Adipose tissue (tissue), 3 donors: ENCODE measurements around the gene ERAP2. TPM values are rescaled to one million over a fixed set of nuclear protein-coding genes. Genes with fewer than 3 reads are reported as not detected.
"Not testable (repeated sequence)": the region's sequence is repeated elsewhere in the genome, so short reads cannot be mapped to it uniquely, and the experiment has no call there.

Experiments
- H3K27ac ChIP-seq: one replicate; pipeline ENCODE4 v1.5.1; 2013; ENCODE audit warnings: low read depth, low read length
- WGBS, 3 donors: extraction: QIAGEN DNeasy Blood & Tissue Kit; methylation state at CpG; one replicate each; pipeline ENCODE4 v1.1.7; 2013; 5-methylcytosine and 5-hydroxymethylcytosine counted together
- polyA plus RNA-seq, 3 donors: library from polyadenylated mRNA; stranded (reverse); fragments of 200-250 nt; gene quantifications; one replicate each; pipeline ENCODE4 v1.2.3, GENCODE V29; 2013
- donor health status: healthy with polysubstance abuse.
- donor health status: Bipolar disorder and iron deficiency.
- donor health status: healthy.

Gene ERAP2, protein sequence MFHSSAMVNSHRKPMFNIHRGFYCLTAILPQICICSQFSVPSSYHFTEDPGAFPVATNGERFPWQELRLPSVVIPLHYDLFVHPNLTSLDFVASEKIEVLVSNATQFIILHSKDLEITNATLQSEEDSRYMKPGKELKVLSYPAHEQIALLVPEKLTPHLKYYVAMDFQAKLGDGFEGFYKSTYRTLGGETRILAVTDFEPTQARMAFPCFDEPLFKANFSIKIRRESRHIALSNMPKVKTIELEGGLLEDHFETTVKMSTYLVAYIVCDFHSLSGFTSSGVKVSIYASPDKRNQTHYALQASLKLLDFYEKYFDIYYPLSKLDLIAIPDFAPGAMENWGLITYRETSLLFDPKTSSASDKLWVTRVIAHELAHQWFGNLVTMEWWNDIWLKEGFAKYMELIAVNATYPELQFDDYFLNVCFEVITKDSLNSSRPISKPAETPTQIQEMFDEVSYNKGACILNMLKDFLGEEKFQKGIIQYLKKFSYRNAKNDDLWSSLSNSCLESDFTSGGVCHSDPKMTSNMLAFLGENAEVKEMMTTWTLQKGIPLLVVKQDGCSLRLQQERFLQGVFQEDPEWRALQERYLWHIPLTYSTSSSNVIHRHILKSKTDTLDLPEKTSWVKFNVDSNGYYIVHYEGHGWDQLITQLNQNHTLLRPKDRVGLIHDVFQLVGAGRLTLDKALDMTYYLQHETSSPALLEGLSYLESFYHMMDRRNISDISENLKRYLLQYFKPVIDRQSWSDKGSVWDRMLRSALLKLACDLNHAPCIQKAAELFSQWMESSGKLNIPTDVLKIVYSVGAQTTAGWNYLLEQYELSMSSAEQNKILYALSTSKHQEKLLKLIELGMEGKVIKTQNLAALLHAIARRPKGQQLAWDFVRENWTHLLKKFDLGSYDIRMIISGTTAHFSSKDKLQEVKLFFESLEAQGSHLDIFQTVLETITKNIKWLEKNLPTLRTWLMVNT
- 1 to 10 TPM in 2 of 3 donors, under 1 TPM in 1; 0.77 to 4.0 (median 1.8) TPM for polyA plus RNA-seq

DNA sequence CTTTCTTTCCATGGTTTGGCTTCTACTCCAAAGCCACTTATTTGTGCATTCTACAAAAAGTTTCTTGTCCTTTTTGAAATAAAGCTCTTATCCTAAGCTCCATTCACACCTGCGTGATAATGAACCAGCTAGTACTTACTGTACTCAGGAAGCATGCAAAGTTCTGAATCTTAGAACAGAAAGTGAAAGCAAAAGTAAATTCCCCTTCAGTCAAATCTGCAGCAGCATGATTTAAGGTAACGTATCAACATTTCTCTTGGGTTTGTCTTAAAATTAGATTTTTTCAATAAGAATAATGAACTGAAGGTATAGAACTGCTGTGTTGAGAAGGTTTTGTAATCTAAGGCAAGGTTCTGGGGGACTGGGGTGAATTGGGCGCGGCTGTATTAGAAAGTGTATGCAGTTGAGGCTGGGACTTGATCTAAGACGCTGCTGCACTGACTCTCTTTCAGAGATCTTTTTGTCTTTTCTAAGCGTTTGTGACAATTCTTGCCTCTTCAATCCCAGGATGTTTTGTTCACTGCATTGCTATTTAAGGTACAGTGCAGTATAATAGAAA, at the start of gene ERAP2:
ERAP2 (plus strand) TSS at position 209 of the 559 bp plus-strand sequence. CDS start 3,186 bp downstream, outside the sequence.
- WGBS, 3 donors = 1 to 2% (median 1%) methylated on average over 6 of the region's 6 CpGs
- no peak within 1 kb of the TSS for H3K27ac ChIP-seq

DNA sequence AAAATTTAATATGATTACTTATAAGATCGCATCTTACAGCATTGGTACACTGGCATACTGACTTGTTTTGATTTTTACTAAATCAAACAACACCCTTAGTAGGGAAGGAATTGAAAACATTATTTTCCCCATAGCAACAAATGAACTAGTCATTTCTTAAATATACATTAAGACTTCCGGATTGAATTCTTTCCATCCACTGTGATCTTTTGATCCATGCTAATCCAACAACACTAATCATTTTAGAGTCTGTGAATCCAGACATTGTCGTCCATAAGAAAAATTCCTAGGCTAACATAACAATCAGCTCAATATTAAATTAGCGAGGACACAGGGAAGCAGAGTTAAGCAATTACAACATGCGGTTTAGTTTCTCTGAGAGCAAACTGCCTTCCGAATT, 47.0 kb upstream of the ERAP2 start:
- 81 to 94% (median 93%) methylated on average over 6 of the region's 6 CpGs for WGBS, 3 donors
- no peak overlapping the region for H3K27ac ChIP-seq

DNA sequence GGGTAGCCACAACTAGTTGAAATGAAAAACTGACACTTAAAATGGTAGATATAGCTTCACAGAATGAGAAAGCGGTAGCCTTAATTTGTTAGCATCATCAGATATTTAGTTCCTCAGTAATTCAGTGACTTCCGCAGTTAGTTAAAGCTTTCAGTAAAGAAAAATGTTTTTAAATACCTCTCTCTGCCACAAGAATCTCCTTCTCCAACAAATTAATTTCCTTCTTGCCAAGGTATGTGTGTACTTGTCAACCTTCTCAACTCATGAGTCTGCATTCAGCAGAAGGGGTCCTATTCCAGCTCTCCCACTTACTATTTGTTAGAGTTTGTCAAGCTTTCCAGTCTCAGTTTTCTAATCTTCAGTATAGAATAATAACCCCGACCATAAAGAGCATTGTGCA, 42.3 kb upstream of the ERAP2 start:
- H3K27ac ChIP-seq = no peak overlapping the region
- 87 to 97% (median 91%) methylated on average over 3 of the region's 3 CpGs for WGBS, 3 donors

DNA sequence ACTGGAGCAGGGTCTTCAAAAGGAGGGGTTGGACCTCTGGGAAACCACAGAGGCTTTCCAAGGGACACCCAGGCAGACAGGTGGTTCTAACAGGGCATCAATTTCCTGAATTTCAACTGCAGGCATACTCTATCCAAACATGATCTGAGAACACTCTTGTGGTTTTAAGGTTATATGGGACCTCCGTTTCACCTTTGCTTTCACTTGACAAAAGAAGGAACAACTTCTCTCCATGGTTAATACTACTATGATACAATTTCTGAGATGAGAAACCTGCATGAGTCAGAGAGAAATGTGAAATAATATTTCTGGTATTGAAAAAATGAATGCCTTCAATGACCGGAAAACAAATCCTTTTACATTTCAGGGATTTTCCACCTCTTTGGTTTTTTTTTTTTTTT, 40.5 kb upstream of the ERAP2 start:
- H3K27ac ChIP-seq = no peak overlapping the region
- WGBS, 3 donors = 76 to 89% (median 87%) methylated on average over 2 of the region's 2 CpGs

DNA sequence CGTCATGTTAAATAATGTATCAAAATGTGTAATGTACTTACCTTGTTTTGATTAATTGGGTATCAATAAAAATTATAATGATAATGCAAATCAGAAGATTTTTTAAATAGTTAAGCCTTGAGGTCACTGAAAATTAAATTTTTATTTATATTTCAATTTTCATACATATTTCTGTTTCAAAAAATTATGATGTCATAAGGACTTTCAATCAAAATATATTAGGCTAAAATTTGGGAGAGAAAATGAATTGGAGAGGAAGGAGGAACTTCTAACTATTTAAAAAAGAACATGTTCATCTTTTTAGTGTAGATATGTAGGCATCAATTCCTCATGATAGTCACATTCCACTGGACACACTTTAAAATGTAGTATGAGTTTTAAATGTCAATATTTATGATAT, 39.5 kb upstream of the ERAP2 start:
- H3K27ac ChIP-seq = no peak overlapping the region
- 96 to 100% (median 98%) methylated on average over 1 of the region's 1 CpG for WGBS, 3 donors

DNA sequence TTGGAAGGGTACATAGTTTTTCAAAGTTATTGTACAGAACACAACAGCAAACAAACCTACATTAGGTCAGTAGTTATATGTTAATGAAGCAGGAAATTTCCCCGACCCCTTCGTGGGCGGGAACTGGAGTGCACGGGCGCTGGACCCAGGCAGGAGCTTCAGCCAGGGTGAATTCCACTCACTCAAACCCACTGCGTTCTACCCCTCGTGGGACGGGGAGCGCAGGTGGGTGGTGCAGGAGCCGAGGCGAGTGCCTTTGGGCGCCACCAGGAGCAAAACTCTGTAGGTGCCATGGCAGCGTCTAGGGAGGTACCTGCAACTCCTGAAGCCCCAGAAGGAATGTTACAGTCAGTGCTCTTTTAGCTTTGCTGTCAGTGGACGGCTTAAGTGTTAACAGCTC, 39.0 kb upstream of the ERAP2 start:
- H3K27ac ChIP-seq = no peak overlapping the region
- 86 to 90% (median 88%) methylated on average over 14 of the region's 14 CpGs for WGBS, 3 donors

DNA sequence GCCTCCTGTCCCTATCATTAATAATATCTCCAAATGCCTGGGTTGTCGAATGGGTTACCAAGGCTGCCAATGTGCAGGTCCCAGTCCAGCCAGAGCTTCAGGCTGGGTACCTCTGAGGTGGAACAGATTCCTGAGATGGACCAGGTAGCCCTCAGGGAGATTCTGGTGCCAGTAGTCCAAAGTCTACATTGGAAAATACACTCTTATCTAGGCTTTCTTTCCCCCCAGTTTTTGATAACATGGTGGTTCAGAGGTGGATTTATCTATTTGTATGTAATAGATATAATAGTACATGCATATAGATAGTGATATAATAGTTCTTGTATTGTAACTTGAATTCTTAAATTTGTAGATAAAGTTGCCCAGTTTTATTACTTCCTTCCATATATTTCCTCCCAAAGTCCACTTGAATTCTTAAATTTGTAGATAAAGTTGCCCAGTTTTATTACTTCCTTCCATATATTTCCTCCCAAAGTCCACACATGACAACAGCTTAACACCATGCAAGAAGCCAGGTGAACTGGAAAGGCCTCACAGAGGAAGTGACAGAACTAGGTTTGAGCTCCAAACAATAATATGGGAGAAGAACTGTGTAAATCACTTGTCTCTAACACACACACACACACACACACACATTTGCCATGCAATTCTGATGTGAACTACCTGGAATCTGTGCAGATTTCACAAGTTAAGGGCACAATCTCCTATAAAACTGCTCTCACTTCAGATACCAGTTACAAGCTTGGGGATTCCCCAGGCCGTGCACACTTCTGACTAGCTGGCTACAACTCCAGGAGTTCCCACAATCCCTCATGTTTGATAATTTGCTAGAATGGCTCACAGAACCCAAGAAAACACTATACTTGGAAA, 37.9 kb upstream of the ERAP2 start:
- no peak overlapping the region for H3K27ac ChIP-seq
- WGBS, 3 donors = 66 to 76% (median 71%) methylated on average over 2 of the region's 2 CpGs

DNA sequence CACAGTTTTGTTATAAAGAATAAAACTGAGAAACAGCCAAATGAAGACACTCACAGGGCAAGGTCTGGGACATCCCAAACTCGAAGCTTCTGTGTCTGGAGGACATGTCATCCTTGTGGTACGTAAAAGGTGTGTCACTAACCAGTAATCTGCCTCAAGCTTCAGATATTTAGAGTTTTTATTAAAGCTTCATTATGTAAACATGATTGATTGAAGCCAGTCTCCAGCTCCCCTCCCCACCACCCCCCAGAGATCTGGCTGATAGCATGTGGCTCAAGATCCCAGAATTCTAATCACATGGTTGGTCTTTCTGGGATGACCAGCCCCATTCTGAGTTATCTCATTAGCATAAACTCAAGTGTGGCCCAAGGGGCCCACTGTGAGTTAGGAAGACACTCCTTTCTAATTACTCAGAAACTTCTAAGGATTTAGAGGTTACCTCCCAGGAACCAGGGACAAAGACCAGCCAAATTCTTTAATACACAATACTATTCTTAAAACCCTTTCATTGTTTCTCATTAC, 37.2 kb upstream of the ERAP2 start:
- WGBS, 3 donors = 90 to 97% (median 96%) methylated on average over 2 of the region's 2 CpGs
- H3K27ac ChIP-seq = no peak overlapping the region

DNA sequence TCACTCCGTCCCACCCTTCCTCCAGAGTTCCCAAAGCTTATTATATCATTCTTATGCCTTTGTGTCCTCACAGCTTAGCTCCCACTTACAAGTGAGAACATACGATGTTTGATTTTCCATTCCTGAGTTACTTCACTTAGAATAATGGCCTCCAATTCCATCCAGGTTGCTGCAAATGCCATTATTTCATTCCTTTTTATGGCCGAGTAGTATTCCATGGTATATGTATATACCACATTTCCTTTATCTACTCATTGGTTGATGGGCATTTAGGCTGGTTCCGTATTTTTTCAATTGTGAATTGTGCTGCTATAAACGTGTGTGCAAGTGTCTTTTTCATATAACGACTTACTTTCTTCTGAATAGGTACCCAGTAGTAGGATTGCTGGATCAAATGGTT, 34.4 kb upstream of the ERAP2 start:
- WGBS, 3 donors = 74 to 78% (median 76%) methylated on average over 6 of the region's 6 CpGs
- not testable (repeated sequence) for H3K27ac ChIP-seq

DNA sequence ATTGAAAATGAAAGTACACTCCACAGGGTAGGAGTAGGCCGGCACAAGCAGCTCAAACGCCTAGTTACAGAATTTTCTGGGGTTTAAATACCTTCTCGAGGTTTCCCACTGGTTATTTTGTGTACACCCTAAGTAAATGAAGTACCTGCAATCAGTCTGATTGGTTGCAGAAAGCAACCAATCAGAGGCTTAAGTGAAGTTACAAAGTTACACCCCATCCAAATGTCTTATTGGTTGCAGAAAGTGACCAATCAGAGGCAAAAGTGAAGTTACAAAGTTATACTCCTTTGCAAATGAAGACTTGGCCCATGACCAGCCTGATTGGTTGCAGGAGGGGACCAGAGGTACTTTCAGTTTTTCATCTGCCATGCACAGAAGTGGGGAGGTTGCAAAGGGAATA, 33.2 kb upstream of the ERAP2 start:
- 79 to 97% (median 86%) methylated on average over 3 of the region's 3 CpGs for WGBS, 3 donors
- no peak overlapping the region for H3K27ac ChIP-seq

DNA sequence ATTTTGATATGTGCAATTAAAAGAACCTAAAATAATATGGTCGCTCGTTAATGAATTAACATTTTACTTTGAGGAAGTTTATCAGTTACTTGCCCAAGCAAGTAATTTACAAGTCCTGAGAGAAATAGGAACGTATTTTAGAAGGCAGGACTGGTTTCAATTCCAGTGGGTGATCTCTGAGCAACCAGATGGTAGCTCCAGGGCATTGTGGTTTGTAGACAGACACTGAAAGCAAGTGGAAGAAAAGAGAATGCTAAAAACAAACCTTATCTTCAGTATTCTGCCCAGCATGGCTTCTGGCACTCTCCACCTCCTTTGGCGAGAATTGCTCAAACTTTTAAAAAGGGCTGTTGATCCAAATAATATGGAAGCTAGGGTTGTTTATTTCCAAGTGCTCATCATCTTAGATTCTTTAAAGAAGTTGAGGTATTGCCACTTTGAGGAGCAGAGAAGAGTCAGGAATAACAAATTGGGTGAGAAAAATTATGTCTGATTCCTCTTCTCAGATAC, 31.8 kb upstream of the ERAP2 start:
- 72 to 87% (median 80%) methylated on average over 4 of the region's 4 CpGs for WGBS, 3 donors

DNA sequence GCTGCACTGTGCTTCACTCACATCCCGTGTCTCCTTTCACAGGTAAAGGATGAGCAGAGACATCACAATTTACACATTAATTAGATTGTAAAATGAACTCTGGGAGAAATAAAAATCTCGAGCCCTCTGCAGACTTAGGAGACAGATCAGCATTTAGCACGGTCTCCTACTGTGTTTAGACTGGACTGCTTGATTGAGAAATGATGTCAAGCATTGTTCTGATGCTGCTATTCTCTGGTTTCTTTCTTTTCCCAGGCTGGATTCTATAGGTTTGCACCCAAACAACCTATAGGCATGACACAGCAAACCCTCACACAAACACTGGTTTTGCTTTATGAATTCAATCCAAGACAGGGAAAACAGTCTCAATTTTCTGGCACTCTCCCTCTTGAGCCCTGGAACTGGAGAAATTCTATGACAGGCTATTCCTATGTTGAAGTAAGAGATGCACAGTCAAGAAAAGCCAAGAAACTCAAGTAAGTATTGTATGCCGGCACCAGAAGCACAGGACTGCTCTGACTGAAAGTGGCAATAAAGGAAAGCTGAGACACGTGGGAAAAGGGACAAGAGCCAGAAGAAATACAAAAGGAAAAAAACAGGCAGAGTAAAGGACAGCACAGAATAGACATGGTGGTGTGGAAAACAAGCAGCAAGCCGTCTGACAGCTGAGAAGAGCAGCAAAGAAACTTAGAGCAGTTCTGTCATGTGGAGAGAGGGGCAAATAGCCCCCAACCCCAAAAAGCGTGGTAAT, 24.8 kb upstream of the ERAP2 start:
- 73 to 78% (median 74%) methylated on average over 7 of the region's 7 CpGs for WGBS, 3 donors
- H3K27ac ChIP-seq = no peak overlapping the region

More for the DNA sequence above, 31.8 kb upstream of the ERAP2 start:
- no peak overlapping the region for H3K27ac ChIP-seq

DNA sequence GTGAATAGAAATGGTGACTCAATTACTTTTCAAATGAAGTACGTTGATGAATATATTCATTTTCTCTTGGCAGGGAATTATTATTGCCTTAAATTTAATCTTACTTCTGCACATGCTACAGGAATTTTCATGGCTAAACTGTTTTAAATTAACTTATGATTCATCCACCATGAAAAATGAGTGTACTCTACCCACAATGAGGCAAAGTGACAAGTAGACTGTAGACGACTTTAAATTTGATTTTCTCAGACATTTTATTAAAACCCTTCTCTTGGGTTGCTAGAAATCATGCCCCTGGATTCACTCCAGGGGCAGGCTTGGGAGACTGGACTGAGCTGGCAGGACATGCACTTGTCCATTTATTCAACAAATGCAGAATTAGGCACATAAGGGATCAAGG, 23.5 kb upstream of the ERAP2 start:
- WGBS, 3 donors = 69 to 84% (median 81%) methylated on average over 2 of the region's 2 CpGs
- no peak overlapping the region for H3K27ac ChIP-seq

DNA sequence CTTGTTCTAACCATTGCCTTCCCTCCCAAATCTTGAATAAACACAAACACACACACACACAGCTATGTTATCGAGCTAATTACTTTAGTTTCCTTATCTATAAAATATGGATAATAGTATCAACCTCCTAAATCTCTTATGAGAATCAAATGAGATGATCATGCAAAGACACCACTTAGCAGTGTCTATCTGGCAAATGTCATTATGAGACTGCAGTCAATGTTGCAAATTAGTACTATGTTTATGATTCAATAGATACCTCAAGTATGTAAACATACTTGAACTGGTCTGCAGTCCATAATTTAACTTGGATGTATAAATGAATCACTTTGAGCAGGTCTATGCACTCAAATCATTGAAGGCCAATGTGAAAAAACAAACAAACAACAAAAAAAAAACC, 22.2 kb upstream of the ERAP2 start:
- WGBS, 3 donors = 74 to 96% (median 91%) methylated on average over 1 of the region's 1 CpG

DNA sequence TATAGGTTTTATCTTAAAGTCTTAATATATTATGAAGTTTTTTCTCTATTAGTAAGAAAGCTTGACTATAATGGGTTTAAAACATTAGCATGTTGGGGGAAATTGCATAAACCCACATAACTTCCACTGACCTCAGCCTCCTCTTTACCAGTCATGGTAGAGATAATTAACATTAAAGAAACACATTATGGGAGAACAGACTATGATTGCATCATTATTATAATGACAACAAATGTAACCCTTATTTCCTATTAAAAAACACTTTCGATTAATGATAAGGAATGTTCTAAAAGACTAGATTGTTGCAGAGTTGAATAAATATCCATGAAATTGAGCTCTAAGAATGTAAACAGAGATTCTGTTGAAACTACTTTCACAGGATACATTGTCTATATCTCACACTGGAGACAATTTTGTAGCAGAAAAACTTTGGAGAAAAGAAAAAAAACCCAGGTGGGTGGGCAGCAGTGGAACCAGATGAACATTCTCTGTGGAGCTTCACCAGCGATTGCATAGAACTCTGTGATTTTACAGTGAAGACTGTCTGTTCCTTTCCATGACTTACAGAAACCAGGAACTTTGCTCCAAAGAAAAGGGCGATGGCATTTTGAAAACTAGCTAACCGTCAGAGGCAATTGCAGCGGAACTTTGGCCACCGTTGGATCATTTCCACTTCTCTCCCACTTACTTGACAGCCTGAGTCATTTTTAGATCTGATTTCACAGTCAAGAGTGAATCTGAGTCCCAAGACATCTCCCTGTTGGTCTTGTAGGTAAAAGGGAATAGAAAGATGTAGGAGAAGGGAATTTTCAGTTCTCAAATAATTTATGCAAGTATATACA, 21.0 kb upstream of the ERAP2 start:
- 30 to 77% (median 42%) methylated on average over 6 of the region's 6 CpGs for WGBS, 3 donors
- no peak overlapping the region for H3K27ac ChIP-seq

More for the DNA sequence above, 22.2 kb upstream of the ERAP2 start:
- no peak overlapping the region for H3K27ac ChIP-seq

DNA sequence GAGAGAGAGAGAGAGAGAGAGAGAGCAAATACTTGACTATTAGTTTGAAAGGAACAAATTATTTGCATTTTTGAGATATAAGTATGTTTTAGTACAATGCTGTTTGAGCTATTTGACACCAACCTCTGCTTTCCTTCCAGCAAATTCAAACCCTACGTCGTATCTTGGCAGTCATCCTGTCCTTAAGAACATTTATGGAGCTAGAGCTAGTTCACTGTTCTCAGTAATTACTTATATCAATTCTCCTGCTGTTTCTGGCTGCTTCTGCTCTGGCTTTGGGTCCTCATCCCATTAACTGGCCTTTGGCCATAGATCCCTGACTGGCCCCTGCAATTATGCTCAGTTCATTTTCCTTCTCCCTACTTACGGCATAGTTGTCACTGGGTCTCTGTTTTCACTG, 19.9 kb upstream of the ERAP2 start:
- no peak overlapping the region for H3K27ac ChIP-seq
- WGBS, 3 donors = 69 to 75% (median 74%) methylated on average over 3 of the region's 3 CpGs
